C4-2B (cell line): ENCODE data around the gene INF2.

Experiments used
- CTCF ChIP-seq: fragments of 450-650 bp; conservative IDR thresholded peaks from 2 replicates; pipeline ENCODE4 v1.5.1; 2017; ENCODE audit warnings: mild to moderate bottlenecking
- ZFX ChIP-seq: fragments of 450-650 bp; IDR thresholded peaks from 2 replicates; pipeline ENCODE4 v1.6.1; 2017

DNA sequence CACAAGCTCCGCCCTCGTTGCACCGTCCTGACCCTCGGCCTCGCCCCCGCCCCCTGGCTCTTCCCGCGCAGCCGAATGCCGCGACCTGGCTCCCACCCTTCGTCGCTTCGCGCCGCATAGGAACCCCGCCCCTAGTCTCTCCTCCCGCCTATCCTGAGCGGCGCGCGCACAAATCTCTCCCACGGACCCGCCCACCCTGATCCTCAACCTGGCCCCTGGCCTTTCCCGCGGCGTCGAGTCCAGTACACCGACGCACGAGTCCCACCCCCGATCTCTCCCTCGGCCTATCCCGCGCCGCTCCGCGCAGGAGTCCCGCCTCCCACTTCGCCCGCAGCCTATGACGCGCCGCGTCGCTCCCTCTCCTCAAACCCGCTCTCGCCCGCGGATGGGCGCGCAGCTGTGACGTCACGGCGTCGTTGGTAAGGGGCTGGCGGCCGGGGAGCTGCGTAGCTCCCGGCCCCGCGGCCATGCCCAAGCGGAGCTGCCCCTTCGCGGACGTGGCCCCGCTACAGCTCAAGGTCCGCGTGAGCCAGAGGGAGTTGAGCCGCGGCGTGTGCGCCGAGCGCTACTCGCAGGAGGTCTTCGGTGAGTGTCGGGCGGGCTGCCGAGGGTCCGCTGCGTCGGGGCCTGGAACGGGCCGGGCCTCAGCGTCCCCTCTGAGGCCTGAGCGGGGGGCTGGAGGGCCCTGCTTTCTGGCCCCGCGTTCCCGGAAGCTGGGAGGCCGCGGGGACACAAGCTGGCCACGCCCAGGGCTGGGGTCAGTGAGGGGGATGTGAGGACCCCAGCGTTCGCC is 63.5 kb downstream of the INF2 start, which contains the start of gene SIVA1:
- no peak for TF ChIP-seq CTCF
- peak; percentile 90; the same call in 1 of the 2 replicates for TF ChIP-seq ZFX
